Naive thymus-derived CD8-positive, alpha-beta T cell (primary cell): ENCODE data around the gene HOXA3. TPM values are rescaled to one million over a fixed set of nuclear protein-coding genes. Genes with fewer than 3 reads are reported as not detected.

ENCODE experiments used
- ATAC-seq, 2 donors: fragments of 150-1000 bp; cut with Tn5 transposase in 1 of 2; sonication (Bioruptor Pico), chemical (Tn5 transposase) in 1 of 2; 1 replicate in 1 of 2; 2 replicates in 1 of 2; pipeline ENCODE4 v1.10.0; 2021; ENCODE audit warnings: mild to moderate bottlenecking in 2 of 2, moderate library complexity in 2 of 2
- POLR2A ChIA-PET: fragments of 350-600 bp; sonication (Branson Sonifier 250); formaldehyde crosslinking; loops from one replicate; lab custom pipeline; 2021; ENCODE audit warnings: antibody characterized with exemption; lab: Charles Lee
- DNase-seq, 10 donors: peaks; one replicate each; pipeline versions ENCODE4 v3.0.0 to v3.0.0-alpha.2; 2020 to 2022
- H3K27ac Mint-ChIP-seq, 10 donors: one replicate each; pipeline ENCODE4 v1.8.0; 2020 to 2022; ENCODE audit warnings: mild to moderate bottlenecking in 10 of 10, mixed read lengths in 10 of 10, moderate library complexity in 4 of 10, inconsistent platforms in 1 of 10
- H3K27me3 Mint-ChIP-seq, 5 donors: one replicate each; pipeline ENCODE4 v1.8.0; 2021 to 2022; ENCODE audit warnings: mixed read lengths in 5 of 5
- H3K36me3 Mint-ChIP-seq, 3 donors: one replicate each; pipeline ENCODE4 v1.8.0; 2020 to 2022; ENCODE audit warnings: mixed read lengths in 3 of 3, mild to moderate bottlenecking in 2 of 3, inconsistent platforms in 1 of 3
- H3K4me1 Mint-ChIP-seq, 4 donors: one replicate each; pipeline ENCODE4 v1.8.0; 2021 to 2022; ENCODE audit warnings: mixed read lengths in 4 of 4
- H3K4me3 Mint-ChIP-seq, 10 donors: one replicate each; pipeline ENCODE4 v1.8.0; 2020 to 2022; ENCODE audit warnings: mild to moderate bottlenecking in 10 of 10, mixed read lengths in 10 of 10, moderate library complexity in 6 of 10, inconsistent platforms in 1 of 10
- H3K9me3 Mint-ChIP-seq, 9 donors: one replicate each; pipeline ENCODE4 v1.8.0; 2020 to 2022; ENCODE audit warnings: mixed read lengths in 9 of 9, mild to moderate bottlenecking in 3 of 9, inconsistent platforms in 1 of 9, moderate library complexity in 1 of 9
- polyA plus RNA-seq, 3 donors: library from polyadenylated mRNA; unstranded; fragments of 300-500 nt; fragmentation: Illumina TruSeq; gene quantifications; one replicate each; pipeline ENCODE4 v1.2.3, GENCODE V29; 2021
- total RNA-seq, 8 experiments: library from RNA in 2 of 8; stranded (reverse) in 2 of 8; gene quantifications; one replicate each; pipeline ENCODE4 v1.2.3 and lab custom pipeline; 2021 to 2026

The HOXA3 gene
- total and polyA plus RNA-seq, 5 experiments from 2014 or later: not detected

DNA sequence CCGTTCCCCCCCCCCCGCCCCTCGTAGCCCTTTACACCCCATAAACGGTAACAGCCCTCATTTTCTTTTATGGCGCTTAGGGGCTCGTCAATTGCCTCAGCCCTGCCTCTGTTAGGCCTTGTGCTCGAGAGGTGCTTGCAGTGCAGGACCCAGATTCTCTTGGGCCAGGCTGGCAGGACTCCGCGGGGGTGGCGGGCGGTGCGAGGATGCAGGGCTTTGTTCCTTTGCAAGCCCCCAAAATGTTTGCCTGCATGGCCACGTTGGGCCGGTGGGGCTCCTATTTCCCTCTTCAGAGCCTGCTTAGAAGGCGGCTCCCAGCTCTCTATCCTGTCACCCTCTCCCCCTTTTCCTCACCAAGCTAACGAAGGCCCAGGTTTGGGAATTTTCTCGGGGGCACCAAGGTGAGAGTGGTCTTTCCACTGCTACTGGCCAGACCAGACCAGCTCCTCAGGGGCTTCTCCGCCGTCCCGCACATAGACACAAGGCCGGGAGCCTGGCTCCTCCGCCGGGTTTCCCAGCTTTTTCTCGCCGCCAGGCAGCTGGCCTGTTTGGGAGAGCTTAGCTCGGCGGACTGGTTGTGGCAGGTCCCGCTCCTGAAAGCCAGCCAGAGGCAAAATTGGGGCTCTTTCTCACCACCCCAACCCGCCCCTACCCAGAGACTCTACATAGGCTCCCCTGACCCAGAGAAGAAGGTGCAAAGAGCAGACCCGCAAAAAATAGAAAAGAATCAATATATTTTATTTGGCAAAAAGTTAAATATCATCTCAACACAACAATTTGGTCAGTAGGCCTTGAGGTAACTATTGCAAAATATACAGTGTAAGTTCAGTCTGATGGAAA, 9.6 kb upstream of the HOXA3 start:
- DNase-seq (peak in 2 of 10 donors; percentile 10 to 34), ATAC-seq (no peak)
- Mint-ChIP-seq H3K4me1 (peaks cover 11 to 64% (median 45%) of the 10 kb centered on the region in 4 donors), H3K27ac (no peak overlapping the region), H3K27me3 (peaks cover 45 to 86% (median 67%) of the 10 kb centered on the region in 5 donors), H3K4me3 (peak overlapping the region in 3 of 10 donors; percentile 18 to 38 (median 30)), H3K9me3 (peaks cover 0 to 4% (median 0%) of the 10 kb centered on the region in 9 donors), H3K36me3 (peaks cover 0 to 3% (median 0%) of the 10 kb centered on the region in 3 donors)
- POLR2A ChIA-PET: interaction anchor here (0.6 to 1.6 kb wide), 2 partner anchors 23 to 216 kb away, joined by 3 to 4 read pairs; partner anchors contain the start of gene HOXA11

DNA sequence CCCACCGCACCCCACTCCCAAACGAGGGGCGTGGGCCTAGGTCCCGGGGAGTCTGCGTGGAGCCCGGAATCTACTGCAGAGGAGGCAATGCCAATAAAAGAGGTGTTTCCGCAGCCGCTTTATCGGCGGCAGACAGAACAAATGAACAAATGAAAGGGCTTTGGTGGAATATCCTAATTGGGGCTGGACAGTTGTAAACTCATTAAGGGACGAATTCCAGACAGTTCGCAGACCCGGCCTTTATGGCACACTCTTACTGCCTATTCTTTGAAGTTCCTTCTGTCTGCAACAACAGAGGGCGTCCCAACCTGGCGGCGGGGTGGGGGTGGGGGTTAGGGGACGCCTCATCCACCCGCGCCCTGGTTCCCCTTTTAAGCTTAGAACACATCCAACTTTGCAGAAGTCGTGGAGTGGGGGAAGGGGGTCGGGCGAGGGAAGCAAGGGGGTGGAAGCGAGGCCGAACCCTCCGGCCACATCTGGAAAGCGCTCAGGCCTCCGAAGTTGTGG, 8.9 kb upstream of the HOXA3 start:
- peak in 1 of 2 donors; percentile 2 for ATAC-seq
- H3K9me3 Mint-ChIP-seq: peaks cover 0 to 4% (median 0%) of the 10 kb centered on the region in 9 donors
- peaks cover 11 to 61% (median 45%) of the 10 kb centered on the region in 4 donors for H3K4me1 Mint-ChIP-seq
- H3K36me3 Mint-ChIP-seq: peaks cover 0 to 3% (median 0%) of the 10 kb centered on the region in 3 donors
- POLR2A ChIA-PET: interaction anchor here (0.6 to 1.0 kb wide), 2 partner anchors 11 to 12 kb away, joined by 3 to 5 read pairs; partner anchors contain the start of gene HOXA10
- H3K4me3 Mint-ChIP-seq: peak overlapping the region; percentile 56 to 88 (median 78)
- H3K27ac Mint-ChIP-seq: no peak overlapping the region
- peak in 1 of 10 donors; percentile 50 for DNase-seq
- peaks cover 49 to 86% (median 70%) of the 10 kb centered on the region in 5 donors for H3K27me3 Mint-ChIP-seq

DNA sequence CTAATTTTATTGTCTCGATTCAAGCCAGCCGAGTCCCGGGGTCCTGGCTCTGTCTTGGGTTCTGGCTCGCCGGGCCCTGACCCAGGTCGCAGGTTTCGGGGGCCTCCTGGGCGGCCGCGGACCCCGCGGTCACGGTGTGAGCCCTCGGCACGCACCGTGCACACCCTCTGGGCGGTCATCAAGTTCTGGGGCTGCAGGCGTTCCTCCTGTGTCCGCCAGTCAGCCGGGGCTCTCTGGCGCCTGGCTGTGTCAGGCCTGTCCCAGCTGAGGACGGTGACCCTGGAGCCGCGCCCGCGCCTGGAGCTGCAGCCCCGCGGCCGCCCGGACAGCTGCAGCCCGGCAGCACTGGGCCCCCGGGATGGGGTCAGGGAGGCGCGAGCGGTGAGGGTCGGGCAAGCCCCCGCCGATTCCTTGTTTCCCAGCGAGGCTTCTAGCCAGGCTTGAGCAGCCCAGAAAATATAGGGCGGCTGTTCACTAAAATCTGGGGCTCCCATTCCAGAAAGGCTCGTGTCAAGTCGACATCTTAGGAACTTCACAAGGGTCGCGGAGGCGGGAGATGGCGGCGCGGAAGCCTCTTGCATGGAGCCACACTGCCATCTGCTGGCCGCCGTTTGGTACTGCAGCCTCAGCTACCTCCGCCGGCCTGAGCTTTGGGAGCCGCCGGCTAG, 8.3 kb upstream of the HOXA3 start:
- ATAC-seq: peak; percentile 68 to 73
- peak overlapping the region; percentile 56 to 88 (median 81) for H3K4me3 Mint-ChIP-seq
- DNase-seq: peak; percentile 72 to 92 (median 86)
- H3K27ac Mint-ChIP-seq: peak overlapping the region in 1 of 10 donors; percentile 62
- peaks cover 10 to 61% (median 45%) of the 10 kb centered on the region in 4 donors for H3K4me1 Mint-ChIP-seq
- POLR2A ChIA-PET: interaction anchor here (0.6 to 1.0 kb wide), 2 partner anchors 10 to 13 kb away, joined by 3 to 5 read pairs; partner anchors contain the start of gene HOXA10
- H3K27me3 Mint-ChIP-seq: peaks cover 46 to 86% (median 71%) of the 10 kb centered on the region in 5 donors
- peaks cover 0 to 3% (median 0%) of the 10 kb centered on the region in 3 donors for H3K36me3 Mint-ChIP-seq
- peaks cover 0 to 2% (median 0%) of the 10 kb centered on the region in 9 donors for H3K9me3 Mint-ChIP-seq

- H3K4me1 Mint-ChIP-seq: peaks cover 12 to 63% (median 47%) of the 10 kb centered on the region in 4 donors
- peak overlapping the region; percentile 56 to 88 (median 74) for H3K4me3 Mint-ChIP-seq
- H3K36me3 Mint-ChIP-seq: peaks cover 0 to 3% (median 0%) of the 10 kb centered on the region in 3 donors
- peak in 3 of 10 donors; percentile 47 to 61 (median 51) for DNase-seq
- peaks cover 50 to 86% (median 73%) of the 10 kb centered on the region in 5 donors for H3K27me3 Mint-ChIP-seq
- ATAC-seq: peak; percentile 40 to 49
- peak overlapping the region in 3 of 10 donors; percentile 17 to 48 (median 45) for H3K27ac Mint-ChIP-seq
- POLR2A ChIA-PET: interaction anchor here (1.0 kb wide), 1 partner anchor 13 kb away, joined by 5 read pairs; the partner anchor contains the start of gene HOXA10
- H3K9me3 Mint-ChIP-seq: no peaks in the 10 kb centered on the region
Measured at GRCh38 chr7:27160145-27160545, 7.8 kb upstream of the HOXA3 start.

DNA sequence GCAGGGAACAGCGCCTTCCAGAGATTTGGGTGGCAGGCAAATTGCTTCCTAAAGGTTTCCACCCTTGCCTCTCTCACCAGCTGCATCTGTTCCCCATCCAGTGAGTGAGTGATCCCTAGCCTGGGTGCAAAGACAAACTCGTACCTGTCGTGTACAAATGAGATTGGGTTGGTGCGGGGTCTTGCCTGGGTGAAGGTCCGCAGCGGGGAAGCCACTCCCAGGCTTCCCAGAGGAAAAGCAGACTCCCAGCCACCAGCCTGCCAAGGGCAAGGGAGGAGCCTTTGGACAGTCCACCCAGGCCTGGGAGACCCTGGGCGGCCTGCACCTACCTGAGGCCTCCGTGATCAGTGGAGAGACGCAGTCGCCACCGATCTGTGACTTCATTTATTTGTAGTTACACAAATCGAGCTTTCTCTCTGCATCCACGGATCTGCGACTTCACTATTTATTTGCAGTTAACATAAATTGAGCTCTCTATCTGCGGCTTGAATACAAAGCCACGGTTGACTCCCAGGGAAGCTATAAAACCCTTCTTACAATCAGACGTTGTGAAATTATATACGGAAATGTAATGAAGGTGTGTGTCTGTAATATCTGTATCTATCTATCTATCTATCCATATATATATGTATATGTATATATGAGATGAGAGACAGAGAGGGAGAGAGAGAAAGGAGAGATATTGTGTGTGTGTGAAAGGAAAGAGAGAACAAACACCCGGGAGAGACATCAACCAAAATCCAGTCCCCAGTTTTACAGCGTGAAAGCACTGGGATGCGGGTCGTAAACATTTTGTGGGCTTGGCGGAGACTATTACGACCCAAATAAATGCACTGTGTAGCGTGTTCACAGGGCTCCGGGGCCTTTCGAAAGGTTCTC, 7.1 kb upstream of the HOXA3 start:
- peak in 1 of 2 donors; percentile 8 for ATAC-seq
- Mint-ChIP-seq H3K4me3 (peak overlapping the region; percentile 56 to 83 (median 70)), H3K9me3 (no peaks in the 10 kb centered on the region), H3K27me3 (peaks cover 56 to 87% (median 76%) of the 10 kb centered on the region in 5 donors), H3K4me1 (peaks cover 16 to 66% (median 50%) of the 10 kb centered on the region in 4 donors), H3K36me3 (peaks cover 0 to 3% (median 3%) of the 10 kb centered on the region in 3 donors), H3K27ac (peak overlapping the region in 3 of 10 donors; percentile 17 to 67 (median 48))
- POLR2A ChIA-PET: interaction anchor here (0.8 kb wide), 1 partner anchor 26 kb away, joined by 3 read pairs; the partner anchor contains the start of gene HOXA11
- peak in 1 of 10 donors; percentile 50 for DNase-seq

- Mint-ChIP-seq H3K27me3 (peaks cover 57 to 87% (median 79%) of the 10 kb centered on the region in 5 donors), H3K4me3 (peak overlapping the region in 8 of 10 donors; percentile 2 to 49 (median 26)), H3K4me1 (peaks cover 13 to 66% (median 50%) of the 10 kb centered on the region in 4 donors), H3K27ac (peak overlapping the region in 3 of 10 donors; percentile 4 to 49 (median 24)), H3K9me3 (no peaks in the 10 kb centered on the region), H3K36me3 (peaks cover 0 to 3% (median 3%) of the 10 kb centered on the region in 3 donors)
- peak in 1 of 10 donors; percentile 60 for DNase-seq
- POLR2A ChIA-PET: interaction anchor here (0.8 kb wide), 1 partner anchor 27 kb away, joined by 3 read pairs; the partner anchor contains the start of gene HOXA11
- ATAC-seq: no peak
Measured at GRCh38 chr7:27158436-27159265, 6.3 kb upstream of the HOXA3 start.

GRCh38 chr7:27157702-27158431, 5.5 kb upstream of the HOXA3 start:
- DNase-seq (peak in 1 of 10 donors; percentile 53), ATAC-seq (no peak)
- POLR2A ChIA-PET: interaction anchor here (0.6 to 1.8 kb wide), 2 partner anchors 33 to 1060 kb away, joined by 4 to 5 read pairs; no protein-coding TSS in a partner anchor
- peak overlapping the region in 9 of 10 donors; percentile 1 to 69 (median 45) for H3K4me3 Mint-ChIP-seq
- peak overlapping the region in 5 of 10 donors; percentile 4 to 92 (median 49) for H3K27ac Mint-ChIP-seq
- H3K9me3 Mint-ChIP-seq: no peaks in the 10 kb centered on the region
- peaks cover 0 to 3% (median 3%) of the 10 kb centered on the region in 3 donors for H3K36me3 Mint-ChIP-seq
- peaks cover 13 to 64% (median 50%) of the 10 kb centered on the region in 4 donors for H3K4me1 Mint-ChIP-seq
- H3K27me3 Mint-ChIP-seq: peaks cover 57 to 87% (median 78%) of the 10 kb centered on the region in 5 donors

GRCh38 chr7:27156916-27157701, 4.7 kb upstream of the HOXA3 start:
- H3K27ac Mint-ChIP-seq: peak overlapping the region in 3 of 10 donors; percentile 37 to 92 (median 49)
- peaks cover 53 to 88% (median 75%) of the 10 kb centered on the region in 5 donors for H3K27me3 Mint-ChIP-seq
- ATAC-seq (no peak), DNase-seq (peak in 1 of 10 donors; percentile 36)
- POLR2A ChIA-PET: interaction anchor here (0.6 to 1.8 kb wide), 2 partner anchors 34 to 1060 kb away, joined by 4 to 5 read pairs; no protein-coding TSS in a partner anchor
- H3K36me3 Mint-ChIP-seq: peaks cover 0 to 3% (median 3%) of the 10 kb centered on the region in 3 donors
- H3K4me1 Mint-ChIP-seq: peaks cover 14 to 67% (median 54%) of the 10 kb centered on the region in 4 donors
- H3K4me3 Mint-ChIP-seq: peak overlapping the region in 7 of 10 donors; percentile 36 to 73 (median 48)
- no peaks in the 10 kb centered on the region for H3K9me3 Mint-ChIP-seq

DNA sequence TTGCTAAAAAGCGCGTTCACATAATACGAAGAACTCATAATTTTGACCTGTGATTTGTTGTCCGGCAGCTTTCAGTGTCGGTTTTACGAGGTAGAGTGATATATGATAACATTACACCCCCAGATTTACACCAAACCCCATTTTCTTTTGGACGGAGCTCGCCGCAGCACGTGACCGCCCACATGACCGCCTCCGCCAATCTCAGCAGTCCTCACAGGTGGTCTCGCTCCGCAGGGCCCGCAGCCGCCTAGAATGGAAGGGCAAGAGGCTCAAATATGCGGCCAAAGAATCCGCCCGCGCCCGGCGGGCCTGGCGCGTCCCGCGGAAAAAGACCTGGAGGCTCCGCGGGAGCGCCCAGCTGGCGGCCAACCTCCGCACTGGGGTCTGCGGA, 4.1 kb upstream of the HOXA3 start, which contains the start of gene HOXA7:
Gene HOXA7, minus strand, starts transcription at position 168 of the 391 bp plus-strand sequence. Its CDS starts 130 bp downstream, at position 38.
- Mint-ChIP-seq H3K27me3 (peaks cover 59 to 88% (median 79%) of the 10 kb centered on the region in 5 donors), H3K4me1 (peaks cover 19 to 73% (median 60%) of the 10 kb centered on the region in 4 donors), H3K9me3 (no peaks in the 10 kb centered on the region), H3K27ac (peak within 1 kb of the TSS in 5 of 10 donors; percentile 38 to 92 (median 49)), H3K36me3 (peaks cover 0 to 3% (median 3%) of the 10 kb centered on the region in 3 donors), H3K4me3 (peak within 1 kb of the TSS; percentile 58 to 81 (median 70))
- DNase-seq (peak in 1 of 10 donors; percentile 46), ATAC-seq (no peak)
- POLR2A ChIA-PET: interaction anchor here (1.8 kb wide), 1 partner anchor 34 kb away, joined by 5 read pairs; no protein-coding TSS in a partner anchor
